GM21423 (cell line): ENCODE results near the gene NR2C2.
"Not testable (repeated sequence)": the region's sequence is repeated elsewhere in the genome, so short reads cannot be mapped to it uniquely, and the experiment has no call there.

Experiments used
- ATAC-seq: cut with Tn5 transposase; IDR thresholded peaks from one replicate; pipeline ENCODE4 v1.9.1; 2021; ENCODE audit warnings: mild to moderate bottlenecking, moderate library complexity; ENCODE audit not compliant: unreplicated experiment

NR2C2 gene

DNA sequence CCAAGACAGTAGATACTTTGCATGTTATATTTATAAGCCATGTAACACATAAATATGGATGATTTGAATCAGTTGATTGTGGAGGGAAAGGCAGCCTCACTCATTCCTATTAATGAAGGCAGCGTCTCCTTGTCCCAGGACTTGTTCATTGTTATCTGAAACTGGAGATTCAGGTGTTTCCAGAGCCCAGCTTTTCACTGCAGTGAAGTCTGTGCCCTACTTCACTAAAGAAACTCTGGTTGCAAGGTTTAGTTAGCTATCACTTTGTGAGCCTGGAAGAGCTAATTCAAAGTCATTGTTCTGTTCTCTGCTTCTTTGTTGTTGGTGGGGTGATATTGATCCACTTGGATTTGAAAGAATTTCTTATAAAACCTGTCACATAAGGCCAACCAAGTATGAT lies 9.8 kb downstream of the NR2C2 start:
- no peak for ATAC-seq

DNA sequence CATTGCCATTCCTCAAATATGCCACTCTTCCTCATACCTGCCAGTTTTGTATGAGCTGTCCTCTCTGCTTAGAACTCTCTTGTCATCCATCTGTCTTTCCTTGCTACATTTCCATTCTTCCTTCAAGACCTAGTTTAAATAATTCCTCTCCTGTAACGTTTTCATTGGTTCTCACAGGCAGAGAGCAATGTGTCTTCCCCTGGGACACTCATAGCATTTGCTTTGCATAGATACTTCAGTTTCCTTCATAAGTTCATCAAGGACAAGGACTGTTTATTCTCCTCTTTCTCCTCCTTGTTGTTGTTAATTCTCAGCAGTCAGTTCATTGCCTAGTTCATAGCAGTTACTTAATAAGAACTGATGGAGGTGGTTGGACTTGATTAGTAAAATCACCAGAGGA lies 10.5 kb downstream of the NR2C2 start:
- ATAC-seq, result no peak

DNA sequence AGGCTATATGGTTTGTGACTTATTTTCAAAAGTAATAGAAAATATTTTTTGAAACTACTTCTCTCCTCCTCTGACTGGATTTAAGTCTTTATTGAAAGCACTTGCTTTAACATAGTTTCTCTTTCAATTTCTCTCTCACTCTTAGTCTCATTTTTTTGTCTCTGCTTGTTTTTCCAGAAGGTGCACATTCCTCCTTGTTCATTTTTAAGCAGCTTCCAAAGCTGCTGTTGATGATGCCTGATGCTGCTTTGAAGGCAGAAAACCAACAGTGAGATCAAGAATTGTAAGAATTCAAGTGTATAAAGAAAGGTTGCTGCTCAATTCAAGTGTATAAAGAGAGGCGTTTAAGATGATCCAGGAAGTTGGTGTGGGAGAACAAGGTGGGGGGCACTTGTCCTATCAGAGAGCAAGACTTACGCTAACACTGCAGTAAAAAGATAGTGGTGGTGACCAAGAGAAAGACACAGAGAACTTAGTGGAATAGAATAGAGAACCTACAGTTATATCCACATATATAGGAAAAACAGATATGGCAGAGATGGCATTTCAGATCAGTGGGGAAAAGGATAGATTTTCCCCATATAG lies 12.1 kb downstream of the NR2C2 start:
- peak; percentile 52 for ATAC-seq

DNA sequence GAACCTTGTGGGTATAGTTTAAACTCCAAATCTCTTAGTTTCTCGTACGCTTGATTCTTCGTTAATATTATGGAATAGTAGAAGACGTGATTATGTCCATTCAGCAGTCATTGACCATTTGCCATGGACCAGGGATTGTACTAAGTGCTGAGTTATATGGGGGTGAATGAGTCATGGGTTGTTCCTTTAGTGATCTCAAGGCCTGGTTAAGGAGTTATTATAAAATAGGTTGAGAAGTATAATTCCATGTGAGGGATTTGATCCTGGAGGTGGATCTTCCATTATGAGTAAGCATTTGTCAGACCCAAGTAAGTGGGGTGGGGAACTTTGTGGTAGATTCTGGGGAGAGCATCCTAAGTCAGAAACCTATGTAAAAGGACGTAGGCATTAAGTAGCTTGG lies 15.4 kb downstream of the NR2C2 start:
- ATAC-seq, result no peak

DNA sequence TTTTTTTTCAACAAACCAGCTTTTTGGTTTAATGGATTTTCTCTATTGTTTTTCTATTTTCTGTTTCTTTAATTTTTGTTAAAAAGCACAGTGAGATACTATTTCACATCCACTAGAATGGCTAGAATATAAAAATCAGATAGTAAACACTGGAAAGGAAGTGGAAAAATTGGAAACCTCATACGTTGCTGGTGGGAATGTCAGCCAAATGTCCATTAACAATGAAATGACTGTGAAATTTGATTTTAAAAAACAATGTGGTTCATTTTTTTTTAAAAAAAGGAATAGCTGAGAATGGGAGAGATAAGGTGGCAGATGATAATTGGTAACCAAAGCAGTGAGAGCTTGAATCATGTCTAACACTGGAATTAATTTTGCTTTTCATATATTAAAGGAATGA lies 19.9 kb downstream of the NR2C2 start:
- ATAC-seq, result no peak

GRCh38 chr3:14969671-14970070 lies 22.3 kb downstream of the NR2C2 start:
- no peak for ATAC-seq

DNA sequence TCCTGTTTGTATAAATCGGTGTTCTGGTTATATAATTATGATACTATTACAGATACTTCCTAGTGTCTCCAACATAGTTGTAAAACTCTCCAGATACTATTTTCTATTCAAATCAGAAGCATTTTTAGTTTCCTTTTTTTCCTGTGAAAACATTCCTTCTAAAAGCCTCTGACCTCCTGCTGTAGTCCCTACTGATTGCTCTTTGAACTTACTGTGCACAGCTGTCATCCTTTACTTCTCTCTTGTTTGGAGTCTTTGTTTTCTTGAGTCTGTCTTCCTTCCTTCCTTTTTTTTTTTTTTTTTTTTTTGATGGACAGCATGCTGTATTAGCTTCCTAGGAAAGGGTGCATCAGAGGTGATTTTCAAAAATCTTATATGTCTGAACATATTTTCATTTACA lies 28.9 kb downstream of the NR2C2 start:
- no peak for ATAC-seq

- no peak for ATAC-seq
These were observed 33.3 kb downstream of the NR2C2 start for GRCh38 chr3:14980689-14981088.

DNA sequence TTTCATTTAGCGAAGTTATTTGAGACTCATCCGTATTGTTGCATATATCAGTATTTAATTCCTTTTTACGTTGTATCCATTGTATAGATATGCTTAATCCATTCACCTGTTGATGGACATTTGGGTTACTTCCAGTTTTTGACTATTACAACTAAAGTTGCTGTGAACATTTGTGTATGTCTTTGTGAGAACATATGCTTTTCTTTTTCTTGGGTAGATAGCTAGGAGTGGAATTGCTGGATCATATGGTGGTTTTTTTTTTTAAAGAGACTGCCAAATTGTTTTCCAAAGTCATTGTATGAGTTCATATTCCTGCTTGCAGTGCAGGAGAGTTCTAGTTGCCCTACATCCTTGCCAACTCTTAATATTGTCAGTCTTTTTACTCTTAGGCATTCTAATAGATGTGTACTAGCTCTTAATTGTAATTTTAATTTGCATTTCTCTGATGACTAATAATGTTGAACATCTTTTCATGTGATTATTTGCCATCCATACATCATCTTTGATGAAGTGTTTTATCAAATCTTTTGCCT lies 37.3 kb downstream of the NR2C2 start:
- ATAC-seq, result no peak

DNA sequence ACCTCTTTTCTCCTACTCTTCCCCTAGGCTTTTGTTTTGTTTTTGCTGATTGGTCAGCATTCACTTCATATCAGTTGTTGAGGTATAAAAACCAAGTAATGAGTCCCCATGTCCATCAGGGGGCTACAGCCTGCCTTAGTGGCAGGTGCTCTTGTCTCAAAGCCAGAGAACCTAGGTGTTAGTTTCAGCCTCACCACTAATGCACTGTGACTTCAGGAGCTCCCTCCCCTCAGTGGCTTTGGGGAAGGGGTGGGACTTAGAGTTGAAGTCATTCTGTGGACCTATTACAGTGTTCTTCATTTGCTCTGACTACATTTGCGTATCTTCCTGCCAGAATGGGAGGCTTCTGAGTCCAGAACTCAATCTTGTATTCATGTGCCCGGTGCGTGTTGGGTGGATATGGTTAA lies 41.6 kb downstream of the NR2C2 start:
- peak; percentile 100 for ATAC-seq

DNA sequence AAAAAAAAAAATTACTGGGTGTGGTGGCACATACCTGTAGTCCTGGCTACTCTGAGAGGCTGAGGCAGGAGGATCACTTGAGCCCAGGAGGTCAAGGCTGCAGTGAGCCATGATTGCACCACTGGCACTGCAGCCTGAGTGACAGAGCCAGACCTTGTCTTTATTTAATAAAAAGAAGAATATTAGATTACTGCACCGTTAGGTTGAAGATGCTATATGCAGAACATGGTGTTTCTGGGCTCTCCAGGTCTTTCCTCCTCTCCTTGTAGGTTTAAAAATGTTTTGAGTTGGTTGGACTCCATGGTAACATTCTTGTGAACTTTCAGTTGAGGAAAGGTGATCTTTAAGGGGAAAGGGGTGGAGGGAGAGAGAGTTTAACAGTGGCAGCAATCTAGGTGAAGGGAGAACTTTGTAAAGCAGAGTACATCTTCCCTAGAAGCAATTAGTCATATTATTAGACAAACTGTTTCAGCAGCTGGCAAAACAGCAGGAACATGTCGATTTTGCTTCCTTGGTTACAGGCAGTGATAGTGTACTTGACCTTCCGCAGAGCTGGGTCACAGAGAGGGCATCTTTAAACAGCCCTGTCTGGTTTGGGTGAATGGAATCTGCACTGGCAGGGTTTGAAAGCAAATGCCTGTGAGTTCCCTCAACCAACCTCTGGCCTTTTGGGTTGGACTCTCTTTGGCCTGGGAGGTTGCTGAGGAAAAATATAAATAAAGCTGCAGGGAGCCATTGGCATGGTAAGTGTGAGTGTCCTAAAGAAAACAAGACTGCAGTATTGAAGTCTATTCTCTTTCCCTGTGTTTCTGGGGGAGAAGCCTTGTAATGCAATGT lies 42.8 kb downstream of the NR2C2 start:
- ATAC-seq, result no peak

- no peak for ATAC-seq
These were observed 43.4 kb downstream of the NR2C2 start for GRCh38 chr3:14990780-14991148.

DNA sequence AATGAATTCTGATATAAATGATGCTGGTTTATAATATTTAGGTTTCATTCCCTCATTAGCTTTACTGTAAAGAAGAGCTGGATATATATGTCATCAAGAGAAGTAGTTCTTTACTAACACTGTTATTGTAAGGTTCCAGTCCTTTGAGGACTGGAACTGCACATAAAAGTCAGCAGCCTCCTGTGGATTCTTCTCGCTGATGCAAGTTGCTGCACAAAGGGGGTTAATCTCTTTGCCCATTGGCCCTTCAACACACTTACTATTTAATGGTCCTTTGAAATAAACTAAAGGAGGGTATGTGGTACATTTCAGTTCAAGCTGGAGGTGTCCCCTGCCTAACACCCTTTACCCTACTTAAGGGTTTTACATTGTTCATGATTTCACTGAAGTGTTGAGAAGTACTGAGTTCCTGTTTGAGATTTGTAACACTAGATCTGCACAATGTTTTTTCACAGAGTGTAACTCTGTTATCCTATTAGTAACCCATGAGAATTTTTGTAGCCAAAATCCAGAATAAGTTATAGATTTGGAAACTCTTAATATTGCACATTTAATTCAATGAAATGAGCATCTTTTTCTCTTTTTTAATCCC lies 43.9 kb downstream of the NR2C2 start:
- no peak for ATAC-seq

- no peak for ATAC-seq
These were observed 44.6 kb downstream of the NR2C2 start for GRCh38 chr3:14991818-14992612.

DNA sequence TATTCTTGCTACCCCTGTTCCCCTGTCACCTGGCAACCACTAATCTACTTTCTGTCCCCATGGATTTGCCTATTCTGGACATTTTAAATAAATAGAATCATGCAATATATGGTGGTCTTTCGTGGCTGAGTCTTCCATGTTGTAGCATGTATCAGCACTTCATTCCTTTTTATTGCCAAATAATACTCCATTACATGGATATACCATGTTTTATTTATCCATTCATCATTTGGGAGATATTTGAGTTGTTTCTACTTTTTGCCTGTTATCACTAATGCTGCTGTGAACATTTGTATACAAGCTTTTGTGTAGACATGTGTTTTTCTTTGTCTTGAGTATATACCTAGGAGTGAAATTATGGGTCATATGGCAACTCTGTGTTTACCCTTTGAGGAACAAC lies 50.6 kb downstream of the NR2C2 start:
- ATAC-seq, result no peak

DNA sequence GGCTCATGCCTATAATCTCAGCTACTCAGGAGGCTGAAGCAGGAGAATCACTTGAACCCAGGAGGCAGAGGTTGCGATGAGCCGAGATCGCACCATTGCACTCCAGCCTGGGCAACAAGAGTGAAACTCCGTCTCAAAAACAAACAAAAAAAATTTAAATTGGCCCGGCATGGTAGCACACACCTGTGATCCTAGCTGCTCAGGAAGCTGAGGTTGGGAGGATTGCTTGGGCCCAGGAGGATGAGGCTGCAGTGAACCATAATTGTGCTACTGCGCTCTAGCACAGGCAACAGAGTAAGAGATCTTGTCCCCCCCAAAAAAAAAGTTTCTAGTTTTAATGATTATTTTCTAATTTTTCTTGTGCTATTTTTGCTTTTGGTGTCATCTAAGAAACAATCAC lies 51.8 kb downstream of the NR2C2 start:
- not testable (repeated sequence) for ATAC-seq

DNA sequence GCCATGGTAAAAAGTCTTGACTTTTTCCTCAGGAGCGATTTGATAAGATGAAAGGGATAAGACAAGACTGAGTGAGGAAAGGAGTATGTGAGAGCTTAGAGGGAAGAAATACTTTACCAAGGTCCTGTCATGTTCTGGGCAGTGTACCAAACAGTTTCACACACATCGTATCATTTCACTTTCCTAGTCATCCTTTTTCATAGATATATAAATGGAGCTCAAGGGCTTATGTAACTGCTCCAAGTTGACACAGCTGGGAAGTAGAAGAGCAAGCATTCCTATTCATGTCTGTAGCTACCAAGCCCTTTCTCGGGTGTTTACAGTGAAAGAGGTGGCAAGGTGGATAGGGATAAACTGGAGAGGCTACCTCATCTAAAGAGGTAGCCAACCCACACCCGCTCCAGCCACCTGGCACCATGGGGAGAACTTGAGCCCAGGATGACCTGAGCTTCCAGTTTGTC lies 60.3 kb downstream of the NR2C2 start:
- no peak for ATAC-seq

DNA sequence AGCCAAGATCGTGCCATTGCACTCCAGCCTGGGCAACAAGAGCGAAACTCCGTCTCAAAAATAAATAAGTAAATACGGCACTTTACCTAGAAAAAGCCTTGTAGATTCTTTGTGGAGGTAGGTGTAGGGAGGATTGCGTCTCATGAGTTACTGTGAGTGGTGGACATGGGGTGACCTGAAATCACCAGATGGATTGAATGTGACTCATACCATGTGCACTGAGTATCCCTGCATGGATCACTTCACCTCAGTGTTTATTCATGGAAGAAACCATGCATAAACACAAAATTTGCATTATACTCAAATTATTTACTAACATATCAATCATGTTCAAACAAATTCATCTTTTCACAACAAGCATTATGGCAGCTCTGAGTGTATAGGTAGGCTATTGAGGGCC lies 61.8 kb downstream of the NR2C2 start:
- ATAC-seq, result no peak

DNA sequence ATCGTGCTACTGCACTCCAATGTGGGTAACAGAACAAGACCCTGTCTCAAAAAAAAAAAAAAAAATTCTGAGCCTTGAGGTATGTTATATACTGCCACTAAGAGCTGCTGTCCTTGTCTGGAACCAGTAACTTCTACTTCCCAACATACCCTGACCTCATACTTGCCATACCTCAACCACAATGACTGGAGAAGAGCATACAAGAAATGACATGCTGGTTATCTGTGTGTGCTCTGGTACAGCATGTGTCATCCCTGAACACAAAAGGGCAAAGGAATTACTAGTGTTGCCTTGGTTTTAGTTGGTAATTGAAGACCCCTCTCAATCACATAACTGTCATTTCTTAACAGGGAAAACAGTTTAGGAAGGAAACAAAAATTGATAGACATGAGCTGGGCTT lies 63.3 kb downstream of the NR2C2 start:
- ATAC-seq, result no peak

DNA sequence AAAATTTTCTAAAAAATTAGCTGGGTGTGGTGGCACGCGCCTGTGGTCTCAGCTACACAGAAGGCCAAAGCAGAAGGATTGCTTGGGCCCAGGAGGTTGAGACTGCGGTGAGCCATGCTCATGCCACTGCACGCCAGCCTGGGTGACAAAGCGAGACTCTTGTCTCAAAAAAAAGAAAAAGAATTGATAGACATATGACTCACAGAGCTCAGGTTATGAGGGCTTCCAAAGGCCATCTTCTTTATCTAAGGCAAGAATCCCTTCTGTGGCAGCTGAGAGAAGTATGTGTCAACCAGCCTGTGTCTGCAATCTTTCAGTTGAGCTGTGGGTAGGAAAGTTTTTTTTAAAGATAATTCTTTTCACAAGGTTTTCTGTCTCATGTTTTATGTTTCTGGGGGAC lies 63.8 kb downstream of the NR2C2 start:
- ATAC-seq, result no peak

GRCh38 chr3:15014606-15015328 lies 67.4 kb downstream of the NR2C2 start:
- ATAC-seq, result no peak
